GM06990 (cell line): Measurements from ENCODE around the gene PIK3R4.

ENCODE experiments used
- DNase-seq: peaks from one replicate; pipeline ENCODE4 v3.0.0-alpha.2; 2011; ENCODE audit not compliant: insufficient read length; ENCODE audit errors: extremely low read depth
- H3K27me3 ChIP-seq: replicated peaks from 2 replicates; pipeline ENCODE4 v1.6.0; 2011; ENCODE audit warnings: low read length; ENCODE audit not compliant: control insufficient read depth, insufficient read depth
- H3K36me3 ChIP-seq: 2 replicates; pipeline ENCODE4 v1.5.1; 2011; ENCODE audit warnings: low read length; ENCODE audit not compliant: control insufficient read depth, insufficient read depth
- H3K4me3 ChIP-seq: replicated peaks from 2 replicates; pipeline ENCODE4 v1.5.1; 2011; ENCODE audit warnings: low read depth, mild to moderate bottlenecking, control low read depth, low read length
- CTCF ChIP-seq: IDR thresholded peaks from 2 replicates; pipeline ENCODE4 v1.5.1; 2011; ENCODE audit warnings: low read length, control low read depth, mild to moderate bottlenecking, inconsistent platforms; ENCODE audit not compliant: insufficient read depth, poor library complexity, severe bottlenecking

Gene PIK3R4

GRCh38 chr3:130635285-130635684, 111.3 kb downstream of the PIK3R4 start:
- H3K36me3 ChIP-seq: no peaks in the 10 kb centered on the region
- no peak for TF ChIP-seq CTCF
- H3K27me3 ChIP-seq: no peaks in the 10 kb centered on the region
- no peak overlapping the region for H3K4me3 ChIP-seq
- no peak for DNase-seq
